Left ventricle myocardium inferior (tissue), 1 donor: ENCODE data around the gene WDR20. TPM values are rescaled to one million over a fixed set of nuclear protein-coding genes. Genes with fewer than 3 reads are reported as not detected.

ENCODE experiments used
- DNase-seq: peaks from one replicate; pipeline ENCODE4 v3.0.0-alpha.2; 2020
- H3K27ac ChIP-seq: fragments of 200-600 bp; replicated peaks from 2 replicates; pipeline ENCODE4 v1.8.0; 2021
- H3K27me3 ChIP-seq: fragments of 200-600 bp; 2 replicates; pipeline ENCODE4 v1.8.0; 2021; ENCODE audit warnings: low read depth
- H3K36me3 ChIP-seq: fragments of 200-600 bp; 2 replicates; pipeline ENCODE4 v1.8.0; 2021
- H3K4me1 ChIP-seq: fragments of 200-600 bp; 2 replicates; pipeline ENCODE4 v1.8.0; 2021
- H3K4me3 ChIP-seq: fragments of 200-600 bp; 2 replicates; pipeline ENCODE4 v1.8.0; 2021; ENCODE audit warnings: mild to moderate bottlenecking, moderate library complexity
- H3K9me3 ChIP-seq: fragments of 200-600 bp; replicated peaks from 2 replicates; pipeline ENCODE4 v1.8.0; 2021
- intact Hi-C: fragments of 100-400 bp; cut with micrococcal nuclease; formaldehyde crosslinking; loops from one replicate; pipeline ENCODE4 v1.11.0; 2022
- total RNA-seq: library from RNA; stranded (reverse); fragmentation: NEBNext Ultra II Directional; extraction: Animal tissue kit (Norgen Biotek cat#: 25700); gene quantifications from one replicate; pipeline ENCODE4 v1.2.1, GENCODE V29; 2021
- TF ChIP-seq, protein P1 (sequence below): fragments of 200-600 bp; IDR thresholded peaks from 2 replicates; pipeline ENCODE4 v1.8.0; 2021; ENCODE audit warnings: antibody characterized with exemption, mild to moderate bottlenecking, borderline replicate concordance
- donor health status: DM: no; HTN: yes; CAD: no; lungs with severe emphysema.

WDR20 gene
- total RNA-seq, 1 donor from 2014 or later: 20.9 TPM

DNA sequence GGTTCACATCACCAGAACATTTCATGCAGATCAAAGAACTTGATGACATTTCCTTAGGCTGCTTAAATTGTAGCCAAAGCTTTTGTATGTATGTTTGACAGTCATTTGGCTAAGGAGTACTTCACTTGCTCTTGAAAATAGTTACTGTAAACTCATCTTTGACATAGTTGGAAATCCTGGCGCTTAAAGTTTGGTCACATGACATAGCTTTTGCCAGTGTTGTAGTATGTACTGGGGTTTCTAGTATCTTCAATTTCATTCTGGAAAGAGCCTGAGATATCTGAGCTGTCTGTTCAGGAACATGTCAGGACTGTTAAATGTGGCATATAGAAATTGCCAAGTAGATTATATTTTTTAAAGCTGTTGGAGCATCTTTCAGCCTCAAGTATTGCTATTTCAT is 55.7 kb downstream of the WDR20 start:
- Histone ChIP-seq H3K4me3 (no peak overlapping the region), H3K27ac (no peak overlapping the region), H3K36me3 (peaks cover 31% of the 10 kb centered on the region), H3K9me3 (no peaks in the 10 kb centered on the region), H3K27me3 (no peaks in the 10 kb centered on the region), H3K4me1 (peaks cover 55% of the 10 kb centered on the region)
- DNase-seq: no peak
- TF ChIP-seq, protein P1, sequence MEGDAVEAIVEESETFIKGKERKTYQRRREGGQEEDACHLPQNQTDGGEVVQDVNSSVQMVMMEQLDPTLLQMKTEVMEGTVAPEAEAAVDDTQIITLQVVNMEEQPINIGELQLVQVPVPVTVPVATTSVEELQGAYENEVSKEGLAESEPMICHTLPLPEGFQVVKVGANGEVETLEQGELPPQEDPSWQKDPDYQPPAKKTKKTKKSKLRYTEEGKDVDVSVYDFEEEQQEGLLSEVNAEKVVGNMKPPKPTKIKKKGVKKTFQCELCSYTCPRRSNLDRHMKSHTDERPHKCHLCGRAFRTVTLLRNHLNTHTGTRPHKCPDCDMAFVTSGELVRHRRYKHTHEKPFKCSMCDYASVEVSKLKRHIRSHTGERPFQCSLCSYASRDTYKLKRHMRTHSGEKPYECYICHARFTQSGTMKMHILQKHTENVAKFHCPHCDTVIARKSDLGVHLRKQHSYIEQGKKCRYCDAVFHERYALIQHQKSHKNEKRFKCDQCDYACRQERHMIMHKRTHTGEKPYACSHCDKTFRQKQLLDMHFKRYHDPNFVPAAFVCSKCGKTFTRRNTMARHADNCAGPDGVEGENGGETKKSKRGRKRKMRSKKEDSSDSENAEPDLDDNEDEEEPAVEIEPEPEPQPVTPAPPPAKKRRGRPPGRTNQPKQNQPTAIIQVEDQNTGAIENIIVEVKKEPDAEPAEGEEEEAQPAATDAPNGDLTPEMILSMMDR: no peak
- intact Hi-C loops: no loop called here

DNA sequence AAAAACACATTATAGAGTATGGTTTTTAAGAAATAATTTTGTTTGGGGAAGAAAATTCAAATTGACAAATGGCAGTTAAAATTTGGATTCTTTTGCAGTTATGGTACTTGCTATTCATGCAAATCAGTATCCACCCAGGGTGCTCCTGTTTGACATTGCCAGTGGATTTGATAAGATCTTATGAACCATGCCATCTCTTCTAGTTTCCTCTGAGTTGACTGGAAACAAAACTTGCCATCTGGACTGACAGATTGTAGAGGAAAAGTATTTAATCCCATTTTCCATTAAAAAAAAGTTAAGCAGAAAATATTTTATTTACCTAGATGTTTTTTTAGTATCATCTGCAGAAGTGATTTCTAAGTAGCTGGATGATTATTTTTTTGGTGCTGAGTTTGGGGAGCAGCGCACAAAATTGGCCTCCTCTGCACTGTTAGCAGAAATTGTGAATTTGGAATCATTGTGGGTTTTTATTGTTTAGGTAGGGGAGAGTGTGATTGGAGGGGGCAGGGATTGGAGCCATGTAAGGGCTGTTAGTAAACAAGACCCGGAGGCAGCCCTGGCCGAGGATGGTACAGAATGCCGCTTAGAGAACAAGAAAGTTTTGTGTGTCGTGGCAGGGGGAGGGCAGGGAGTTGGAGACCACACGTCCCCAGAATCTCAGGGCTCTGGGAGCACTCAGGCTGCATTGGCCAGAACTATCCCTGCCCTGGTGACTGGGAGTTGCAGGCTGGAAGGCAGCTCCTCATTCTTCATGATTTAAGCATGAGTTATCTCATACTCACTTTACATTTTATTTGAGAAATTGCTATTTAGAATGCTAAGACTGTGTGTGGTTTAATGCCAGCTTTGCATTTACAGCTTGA is 56.6 kb downstream of the WDR20 start:
- H3K27ac ChIP-seq: no peak overlapping the region
- H3K27me3 ChIP-seq: no peaks in the 10 kb centered on the region
- H3K9me3 ChIP-seq: no peaks in the 10 kb centered on the region
- peaks cover 35% of the 10 kb centered on the region for H3K36me3 ChIP-seq
- no peak overlapping the region for H3K4me3 ChIP-seq
- DNase-seq: no peak
- H3K4me1 ChIP-seq: peaks cover 52% of the 10 kb centered on the region
- TF ChIP-seq, protein P1: no peak
- intact Hi-C loops: no loop called here

DNA sequence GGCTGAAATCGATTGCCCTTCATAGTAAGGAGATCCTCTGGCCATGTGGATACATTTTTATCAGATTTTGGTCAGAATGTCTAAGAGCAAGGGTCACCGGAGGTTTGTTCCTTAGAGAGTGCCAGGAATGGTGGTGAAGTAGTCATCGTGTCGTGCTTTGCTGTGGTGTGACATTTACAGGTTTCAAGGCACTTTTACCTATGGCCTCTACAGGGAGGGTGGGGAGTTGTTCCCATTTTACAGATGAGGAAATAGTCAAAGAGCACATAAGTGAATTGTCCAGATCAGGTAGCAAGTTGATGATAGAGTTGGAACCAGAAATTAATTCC is 57.2 kb downstream of the WDR20 start:
- Histone ChIP-seq H3K9me3 (no peaks in the 10 kb centered on the region), H3K27me3 (no peaks in the 10 kb centered on the region), H3K4me3 (no peak overlapping the region), H3K27ac (no peak overlapping the region), H3K36me3 (peaks cover 35% of the 10 kb centered on the region), H3K4me1 (peaks cover 49% of the 10 kb centered on the region)
- TF ChIP-seq, protein P1: no peak
- DNase-seq: no peak
- intact Hi-C loops: no loop called here

DNA sequence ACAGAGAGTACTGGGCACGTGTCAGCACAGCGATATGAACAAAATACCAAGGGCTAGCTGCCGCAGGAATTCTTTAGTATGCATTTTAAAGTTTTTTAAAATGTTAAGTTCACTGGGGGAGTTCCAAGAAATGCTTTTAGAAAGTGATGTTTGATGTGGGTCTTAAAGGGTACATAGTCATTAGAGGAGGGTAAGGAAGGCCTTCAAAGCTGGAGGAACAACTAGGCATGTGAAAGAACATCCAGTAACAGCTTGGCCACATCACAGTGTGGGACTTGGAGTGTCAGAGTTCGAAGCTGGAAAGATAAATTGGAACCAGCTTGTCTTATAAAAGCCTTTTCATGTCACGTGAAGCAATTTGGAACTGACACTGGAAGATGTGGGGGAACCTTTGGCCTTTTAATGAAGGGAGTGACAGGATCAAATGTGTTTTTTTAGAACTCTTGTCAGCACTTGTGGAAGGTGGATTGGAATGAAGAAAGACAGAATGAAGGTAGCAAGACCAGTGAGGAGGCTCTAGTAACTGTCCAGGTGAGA is 57.7 kb downstream of the WDR20 start:
- peaks cover 35% of the 10 kb centered on the region for H3K36me3 ChIP-seq
- peaks cover 49% of the 10 kb centered on the region for H3K4me1 ChIP-seq
- no peak overlapping the region for H3K4me3 ChIP-seq
- TF ChIP-seq, protein P1: no peak
- H3K27me3 ChIP-seq: no peaks in the 10 kb centered on the region
- no peak for DNase-seq
- intact Hi-C loops: no loop called here
- H3K27ac ChIP-seq: no peak overlapping the region
- H3K9me3 ChIP-seq: no peaks in the 10 kb centered on the region

DNA sequence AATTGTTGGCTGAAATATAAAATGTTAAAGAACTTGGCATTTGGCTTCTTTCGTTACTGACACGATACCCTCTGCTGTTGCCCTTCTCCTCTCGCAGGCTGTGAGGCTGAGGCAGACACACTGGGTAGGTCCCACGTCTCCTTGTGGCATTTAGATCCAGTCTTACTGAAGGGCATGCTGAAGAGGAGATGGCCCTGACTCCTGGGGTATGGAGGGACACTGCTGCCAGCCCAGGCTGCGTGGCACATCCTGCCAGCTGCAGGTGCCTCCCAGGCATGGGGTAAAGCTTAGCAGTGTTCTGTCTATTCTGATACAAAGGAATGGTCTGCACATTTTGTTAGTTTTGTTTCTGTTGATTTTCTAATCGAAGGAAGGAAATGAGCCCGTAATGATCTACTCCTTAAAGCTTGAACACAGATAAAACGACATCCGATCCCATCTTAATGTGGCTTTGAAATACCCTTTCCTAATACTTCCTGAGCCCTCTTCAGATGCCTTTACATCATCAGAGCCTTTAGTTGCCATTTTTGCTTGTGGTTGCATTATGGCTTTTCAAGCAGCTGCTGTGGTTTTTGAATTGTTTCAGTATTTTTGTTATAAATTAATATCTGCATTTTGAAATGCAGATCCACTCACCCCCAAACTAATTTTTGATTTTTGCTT is 61.1 kb downstream of the WDR20 start:
- Histone ChIP-seq H3K27me3 (no peaks in the 10 kb centered on the region), H3K4me3 (no peak overlapping the region), H3K27ac (no peak overlapping the region), H3K36me3 (peaks cover 52% of the 10 kb centered on the region), H3K9me3 (no peaks in the 10 kb centered on the region), H3K4me1 (peaks cover 42% of the 10 kb centered on the region)
- DNase-seq: no peak
- TF ChIP-seq, protein P1: no peak
- intact Hi-C loops: no loop called here
